ENCODE data around the gene C12orf57. TPM values are rescaled to one million over a fixed set of nuclear protein-coding genes. Genes with fewer than 3 reads are reported as not detected.

C12orf57 gene
- total RNA-seq: 227 TPM
- long read RNA-seq, transcript C12orf57-201 (3 exons, 560 nt): major isoform, 56 of 131 reads
- long read RNA-seq, transcript C12orf57-202 (3 exons, 662 nt): minor isoform, 6 of 131 reads
- long read RNA-seq, partial matches to known transcripts: 1 of 131 reads
- long read RNA-seq, other reads (novel, unspliced or antisense): 67 of 131 reads

GRCh38 chr12:6943722-6944380 lies at the start of gene C12orf57, which contains the start of gene RNU7-1:
Gene C12orf57, plus strand, starts transcription at chr12:6944022. Its CDS starts 100 bp downstream, at chr12:6944122.
Gene RNU7-1, plus strand, starts transcription at chr12:6943816.
- H3K36me3 ChIP-seq: peaks cover 44% of the 10 kb centered on the region
- H3K9me3 ChIP-seq (replicated peaks): no peaks in the 10 kb centered on the region
- peak; percentile 77 for DNase-seq
- peaks cover 75% of the 10 kb centered on the region for H3K4me1 ChIP-seq
- no peak for TF ChIP-seq CTCF (IDR thresholded peaks at IDR 0.05; ENCODE audit: borderline replicate concordance)
- peak within 1 kb of the TSS; percentile 90 for H3K4me3 ChIP-seq
- no peaks in the 10 kb centered on the region for H3K27me3 ChIP-seq (ENCODE audit: low read depth)
- peak within 1 kb of the TSS; percentile 99 for H3K27ac ChIP-seq (replicated peaks)
- intact Hi-C loops (cut with micrococcal nuclease): no loop called here

GRCh38 chr12:6894321-6894720 lies 49.5 kb upstream of the C12orf57 start:
- H3K9me3 ChIP-seq (replicated peaks): no peaks in the 10 kb centered on the region
- TF ChIP-seq CTCF (IDR thresholded peaks at IDR 0.05; ENCODE audit: borderline replicate concordance): no peak
- H3K4me1 ChIP-seq: peaks cover 12% of the 10 kb centered on the region
- no peaks in the 10 kb centered on the region for H3K27me3 ChIP-seq (ENCODE audit: low read depth)
- DNase-seq: no peak
- H3K36me3 ChIP-seq: no peaks in the 10 kb centered on the region
- H3K27ac ChIP-seq (replicated peaks): no peak overlapping the region
- intact Hi-C loops (cut with micrococcal nuclease): no loop called here
- H3K4me3 ChIP-seq: no peak overlapping the region

GRCh38 chr12:6896846-6897435 lies 46.9 kb upstream of the C12orf57 start:
- H3K4me1 ChIP-seq: no peaks in the 10 kb centered on the region
- TF ChIP-seq CTCF (IDR thresholded peaks at IDR 0.05; ENCODE audit: borderline replicate concordance): no peak
- H3K9me3 ChIP-seq (replicated peaks): no peaks in the 10 kb centered on the region
- no peak for DNase-seq
- H3K27me3 ChIP-seq (ENCODE audit: low read depth): no peaks in the 10 kb centered on the region
- no peak overlapping the region for H3K27ac ChIP-seq (replicated peaks)
- H3K4me3 ChIP-seq: no peak overlapping the region
- intact Hi-C loops (cut with micrococcal nuclease): no loop called here
- no peaks in the 10 kb centered on the region for H3K36me3 ChIP-seq

GRCh38 chr12:6899427-6899826 lies 44.4 kb upstream of the C12orf57 start:
- no peak for TF ChIP-seq CTCF (IDR thresholded peaks at IDR 0.05; ENCODE audit: borderline replicate concordance)
- intact Hi-C loops (cut with micrococcal nuclease): no loop called here
- H3K4me3 ChIP-seq: no peak overlapping the region
- H3K27ac ChIP-seq (replicated peaks): no peak overlapping the region
- H3K4me1 ChIP-seq: peaks cover 7% of the 10 kb centered on the region
- H3K9me3 ChIP-seq (replicated peaks): no peaks in the 10 kb centered on the region
- no peaks in the 10 kb centered on the region for H3K36me3 ChIP-seq
- no peak for DNase-seq
- no peaks in the 10 kb centered on the region for H3K27me3 ChIP-seq (ENCODE audit: low read depth)

GRCh38 chr12:6899837-6900519 lies 43.8 kb upstream of the C12orf57 start:
- intact Hi-C loops (cut with micrococcal nuclease): no loop called here
- H3K27ac ChIP-seq (replicated peaks): no peak overlapping the region
- peak; percentile 58 for DNase-seq
- peaks cover 9% of the 10 kb centered on the region for H3K4me1 ChIP-seq
- H3K27me3 ChIP-seq (ENCODE audit: low read depth): no peaks in the 10 kb centered on the region
- no peak overlapping the region for H3K4me3 ChIP-seq
- no peaks in the 10 kb centered on the region for H3K36me3 ChIP-seq
- no peaks in the 10 kb centered on the region for H3K9me3 ChIP-seq (replicated peaks)
- no peak for TF ChIP-seq CTCF (IDR thresholded peaks at IDR 0.05; ENCODE audit: borderline replicate concordance)

Measured in left ventricle myocardium inferior (tissue), 1 donor.